HS-27A (cell line): ENCODE data around the gene KLF17.
"Not testable (repeated sequence)": the region's sequence is repeated elsewhere in the genome, so short reads cannot be mapped to it uniquely, and the experiment has no call there.

Source experiments
- DNase-seq: peaks from one replicate; pipeline ENCODE4 v3.0.0-alpha.2; 2012; ENCODE audit warnings: low read depth, missing footprints

KLF17 gene

DNA sequence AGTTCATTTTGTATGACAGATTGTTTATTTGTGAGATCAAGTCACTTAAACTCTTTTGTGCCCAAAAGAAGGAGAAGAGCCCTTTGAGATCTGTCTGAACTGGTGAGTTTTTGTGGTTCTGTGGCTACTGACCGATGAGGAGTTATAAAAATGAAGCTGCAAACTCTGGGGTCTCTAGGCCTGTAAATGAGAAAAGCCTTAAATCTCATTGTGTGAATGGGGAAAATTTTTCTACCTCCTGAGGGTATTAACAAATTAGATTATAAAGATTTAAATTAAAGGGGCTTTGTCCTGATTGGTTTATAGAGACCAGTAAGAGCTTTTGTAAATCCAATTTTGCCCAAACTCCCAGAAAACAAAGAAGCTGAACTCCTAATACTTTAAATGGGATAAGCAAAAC lies 9.7 kb upstream of the KLF17 start:
- DNase-seq = no peak

DNA sequence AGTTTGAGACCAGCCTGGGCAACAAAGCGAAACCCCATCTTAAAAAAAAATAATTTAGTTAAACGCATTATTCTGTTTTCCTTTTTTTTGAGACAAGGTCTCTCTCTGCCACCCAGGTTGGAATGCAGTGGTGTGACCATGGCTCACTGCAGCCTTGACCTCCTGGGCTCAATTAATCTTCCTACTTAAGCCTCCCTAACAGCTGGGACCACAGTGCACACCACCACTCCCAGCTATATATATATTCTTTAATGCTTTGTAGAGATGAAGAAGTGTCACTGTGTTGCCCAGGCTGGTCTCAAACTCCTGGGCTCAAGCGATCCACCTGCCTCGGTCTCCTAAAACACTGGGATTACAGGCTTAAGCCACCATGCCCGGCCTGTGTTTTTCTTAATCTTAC lies 7.7 kb upstream of the KLF17 start:
- no peak for DNase-seq

DNA sequence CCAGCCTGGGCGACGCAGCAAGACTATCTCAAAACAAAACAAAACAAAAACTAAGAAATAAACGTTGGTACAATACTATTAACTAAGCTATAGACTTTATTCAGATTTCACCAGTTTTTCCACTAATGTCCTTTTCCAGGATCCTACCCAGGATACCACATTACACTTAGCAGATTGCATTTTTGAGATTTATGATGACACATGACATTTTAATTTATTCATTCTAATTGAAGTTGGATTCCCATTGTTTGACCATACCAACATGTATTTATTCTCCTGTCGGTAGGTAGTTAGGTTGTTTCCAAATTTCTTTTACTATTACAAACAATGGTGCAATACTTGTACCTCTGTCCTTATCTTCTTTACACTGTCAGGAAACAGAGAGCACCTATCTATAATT lies 6.8 kb upstream of the KLF17 start:
- DNase-seq = no peak

DNA sequence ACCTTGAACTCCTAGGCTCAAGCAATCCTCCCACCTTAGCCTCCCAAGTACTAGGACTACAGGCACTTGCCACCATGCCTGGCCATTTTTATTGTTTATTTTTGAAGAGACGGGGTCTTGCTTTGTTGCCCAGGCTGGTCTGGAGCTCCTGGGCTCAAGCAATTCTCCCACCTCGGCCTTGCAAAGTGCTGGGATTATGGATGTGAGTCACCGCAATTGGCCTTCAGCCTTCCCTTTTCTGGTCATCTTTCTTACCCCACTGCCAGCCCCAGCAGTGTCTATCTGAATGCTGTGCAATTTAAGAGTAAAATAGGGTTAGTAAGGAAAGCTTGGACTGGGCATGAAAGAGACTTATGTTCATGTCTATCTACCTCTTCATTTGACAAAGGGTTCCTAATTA lies 6.1 kb upstream of the KLF17 start:
- no peak for DNase-seq

DNA sequence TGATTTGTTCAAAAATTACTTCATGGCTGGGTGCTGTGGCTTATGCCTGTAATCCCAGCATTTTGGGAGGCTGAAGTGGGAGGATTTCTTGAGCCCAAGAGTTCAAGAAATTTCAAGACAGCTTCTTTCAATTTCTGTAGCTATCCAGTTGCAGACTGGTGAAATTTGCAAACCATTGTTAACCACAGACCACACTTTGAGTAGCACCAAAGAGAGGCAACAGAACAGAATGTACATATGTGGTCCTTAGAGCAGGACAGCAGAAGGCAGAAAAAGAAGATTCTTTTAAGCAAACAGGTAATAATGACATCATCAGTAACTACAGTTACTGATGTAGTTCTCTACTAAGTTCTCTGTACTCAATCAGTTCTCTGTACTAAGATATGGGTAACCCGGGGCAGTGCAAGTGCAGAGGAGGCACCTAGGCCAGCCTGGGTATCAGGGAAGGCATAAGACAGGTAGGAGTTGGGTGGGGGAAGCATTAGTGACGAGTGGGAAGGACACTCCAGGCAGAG lies 5.5 kb upstream of the KLF17 start:
- DNase-seq = no peak

DNA sequence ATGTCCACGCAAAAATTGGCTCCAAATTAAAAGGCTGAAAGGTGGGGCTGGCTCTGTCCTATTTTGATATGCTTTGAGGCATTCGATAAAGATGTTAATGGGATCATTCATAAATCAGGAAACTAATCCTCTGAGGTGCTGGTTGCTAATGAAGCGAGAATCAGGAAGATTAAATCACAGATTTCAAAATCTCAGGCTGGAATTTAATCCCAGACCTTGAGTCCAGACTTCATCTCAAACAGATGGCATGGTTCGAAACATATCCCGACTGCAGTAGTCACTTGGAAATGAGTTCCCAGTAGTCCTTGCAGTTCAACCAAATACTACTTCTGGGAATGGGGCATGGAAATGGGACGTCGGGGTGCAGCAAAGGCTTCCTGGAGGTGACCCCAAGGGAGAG lies 4.5 kb upstream of the KLF17 start:
- DNase-seq = no peak

DNA sequence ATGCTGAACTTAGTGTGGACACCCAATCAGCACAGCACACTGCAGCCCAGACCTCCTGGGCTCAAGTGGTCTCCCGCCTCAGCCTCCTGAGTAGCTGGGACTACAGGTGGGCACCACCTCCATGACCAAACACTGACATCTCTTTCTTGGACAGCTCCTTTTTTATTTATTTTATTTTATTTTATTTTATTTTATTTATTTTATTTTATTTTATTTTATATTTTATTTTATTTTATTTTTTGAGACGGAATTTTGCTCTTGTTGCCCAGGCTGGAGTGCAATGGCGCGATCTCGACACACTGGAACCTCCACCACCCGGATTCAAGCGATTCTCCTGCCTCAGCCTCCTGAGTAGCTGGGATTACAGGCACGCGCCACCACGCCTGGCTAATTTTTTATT lies 1.3 kb upstream of the KLF17 start:
- not testable (repeated sequence) for DNase-seq

DNA sequence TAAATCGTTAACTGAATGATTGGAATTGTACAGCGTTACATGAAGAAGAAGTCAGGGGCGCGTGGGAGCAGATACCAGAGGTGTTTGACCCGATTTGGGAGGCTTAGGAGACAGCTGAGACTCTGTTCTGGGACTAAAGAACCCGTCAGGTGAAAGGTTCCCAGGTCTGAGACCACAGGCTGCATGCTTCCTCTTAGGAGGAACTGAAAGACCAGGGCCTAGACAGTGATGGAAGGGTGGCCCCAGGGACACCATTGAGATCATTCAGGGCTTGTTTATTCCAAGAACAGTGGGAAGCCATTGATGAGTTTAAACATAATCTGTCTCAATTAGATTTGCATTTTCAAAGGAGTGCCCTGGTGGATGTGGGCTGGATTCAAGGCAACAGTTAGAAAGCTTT lies 904 bp downstream of the KLF17 start:
- DNase-seq = no peak

DNA sequence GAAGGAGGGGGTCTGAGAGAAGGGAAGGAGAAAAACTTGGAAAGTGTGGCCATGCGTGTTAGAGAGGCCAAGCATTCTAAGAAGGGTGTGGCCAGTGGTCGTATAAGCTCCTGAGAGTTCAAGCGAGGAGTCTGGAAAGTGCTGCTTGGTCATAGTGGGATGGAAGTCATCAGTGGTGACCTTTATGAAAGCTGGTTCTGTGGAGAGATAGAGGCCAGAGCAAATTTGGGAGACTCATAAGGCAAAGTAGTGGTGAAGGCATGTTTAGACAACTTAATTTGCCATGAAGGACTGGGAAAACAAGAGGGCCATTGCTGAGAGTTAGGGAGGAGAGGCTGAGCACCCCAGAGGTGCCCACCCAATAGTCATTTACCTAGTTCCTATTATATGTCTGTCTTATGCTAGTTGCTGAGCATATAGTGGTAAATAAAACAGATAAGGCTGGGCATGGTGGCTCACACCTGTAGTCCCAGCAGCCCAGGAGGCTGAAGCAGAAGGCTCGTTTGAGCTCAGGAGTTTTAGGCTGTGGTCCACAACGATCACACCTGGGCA lies 1.9 kb downstream of the KLF17 start:
- no peak for DNase-seq

DNA sequence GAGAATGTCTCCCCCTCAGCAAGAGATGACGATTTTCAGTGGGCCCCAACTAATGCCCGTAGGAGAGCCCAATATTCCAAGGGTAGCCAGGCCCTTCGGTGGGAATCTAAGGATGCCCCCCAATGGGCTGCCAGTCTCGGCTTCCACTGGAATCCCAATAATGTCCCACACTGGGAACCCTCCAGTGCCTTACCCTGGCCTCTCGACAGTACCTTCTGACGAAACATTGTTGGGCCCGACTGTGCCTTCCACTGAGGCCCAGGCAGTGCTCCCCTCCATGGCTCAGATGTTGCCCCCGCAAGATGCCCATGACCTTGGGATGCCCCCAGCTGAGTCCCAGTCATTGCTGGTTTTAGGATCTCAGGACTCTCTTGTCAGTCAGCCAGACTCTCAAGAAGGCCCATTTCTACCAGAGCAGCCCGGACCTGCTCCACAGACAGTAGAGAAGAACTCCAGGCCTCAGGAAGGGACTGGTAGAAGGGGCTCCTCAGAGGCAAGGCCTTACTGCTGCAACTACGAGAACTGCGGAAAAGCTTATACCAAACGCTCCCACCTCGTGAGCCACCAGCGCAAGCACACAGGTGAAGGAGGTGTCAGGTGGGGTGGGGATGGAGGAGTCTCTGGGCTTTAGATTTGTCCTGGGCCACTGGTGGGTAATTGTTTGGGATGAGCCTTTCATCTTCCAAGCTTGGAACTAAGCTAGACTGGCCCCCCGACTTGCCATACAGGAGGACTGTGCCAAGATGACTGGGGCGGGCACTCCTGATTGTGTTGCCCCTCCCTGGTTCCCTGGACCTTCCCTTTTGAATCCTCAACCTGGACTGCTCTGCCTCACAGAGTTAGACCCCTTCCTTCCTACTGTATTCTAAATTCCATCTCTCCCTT lies 11.2 kb downstream of the KLF17 start:
- no peak for DNase-seq

DNA sequence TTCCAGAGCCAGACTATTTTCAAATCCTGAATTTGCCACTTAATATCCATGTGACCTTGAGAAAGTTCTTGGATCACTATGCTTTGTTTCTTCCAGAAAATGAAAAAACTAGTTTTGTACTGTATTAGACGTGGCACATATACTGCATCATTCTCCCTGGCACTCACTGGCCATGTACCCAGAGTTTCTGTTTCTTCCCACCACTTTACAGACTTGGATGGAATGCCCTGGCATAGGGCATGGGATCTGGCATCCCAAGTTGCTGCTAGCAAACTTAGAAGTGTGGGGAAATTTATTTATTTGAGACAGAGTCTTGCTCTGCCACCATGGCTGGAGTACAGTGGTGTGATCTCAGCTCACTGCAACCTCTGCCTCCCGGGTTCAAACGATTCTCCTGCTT lies 12.8 kb downstream of the KLF17 start:
- DNase-seq = no peak

DNA sequence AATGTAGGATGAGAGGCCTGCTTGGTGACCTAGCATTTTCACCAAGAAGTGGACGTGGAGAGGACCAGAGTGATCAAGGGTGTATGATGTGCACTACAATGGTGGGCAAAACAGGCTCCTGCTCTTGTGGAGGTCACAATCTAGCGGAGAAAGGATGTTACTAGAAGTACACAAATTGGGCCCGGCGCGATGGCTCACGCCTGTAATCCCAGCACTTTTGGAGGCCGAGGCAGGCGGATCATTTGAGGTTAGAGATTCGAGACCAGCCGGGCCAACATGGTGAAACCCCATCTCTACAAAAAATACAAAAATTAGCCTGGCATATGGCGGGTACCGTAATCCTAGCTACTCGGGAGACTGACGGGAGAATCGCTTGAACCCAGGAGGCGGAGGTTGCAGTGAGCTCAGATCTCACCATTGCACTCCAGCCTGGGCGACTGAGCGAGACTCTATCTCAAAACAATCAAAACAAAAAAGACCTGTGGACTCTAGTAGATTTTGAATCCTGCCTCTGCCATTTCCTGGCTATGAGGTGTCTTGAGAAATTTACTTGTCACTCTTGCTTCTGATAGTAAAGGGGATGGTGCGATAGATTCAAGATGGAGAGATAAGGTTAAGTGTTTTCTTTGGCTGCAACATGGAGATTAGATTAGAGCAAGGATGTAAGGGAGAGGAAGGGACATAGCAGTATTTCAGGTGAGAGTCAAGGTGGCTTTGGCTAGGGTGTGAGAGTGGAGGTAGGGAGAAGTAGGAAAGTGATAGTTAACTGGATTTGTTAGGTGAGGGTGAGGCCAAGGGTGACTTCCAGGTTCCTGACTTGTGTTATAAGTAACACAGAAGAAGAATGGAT lies 15.7 kb downstream of the KLF17 start:
- no peak for DNase-seq

DNA sequence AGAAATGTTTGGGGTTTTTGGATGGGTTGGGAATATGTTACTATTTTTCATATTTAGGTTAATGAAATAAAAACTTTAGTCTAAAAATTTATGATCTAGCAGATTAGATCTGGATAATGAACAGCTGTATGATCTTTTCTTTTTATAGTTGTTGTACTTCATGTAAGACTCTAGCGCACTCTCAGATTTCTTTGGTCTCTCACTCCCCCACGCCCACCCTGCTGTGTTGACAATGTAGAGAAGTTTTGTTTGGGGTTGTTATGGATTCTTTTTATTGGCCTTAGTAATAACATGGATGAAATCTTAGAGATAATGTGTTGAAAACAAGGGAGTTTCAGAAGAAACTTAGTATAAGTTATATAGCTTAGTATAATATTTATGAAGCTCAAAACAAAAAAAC lies 17.3 kb downstream of the KLF17 start:
- no peak for DNase-seq

DNA sequence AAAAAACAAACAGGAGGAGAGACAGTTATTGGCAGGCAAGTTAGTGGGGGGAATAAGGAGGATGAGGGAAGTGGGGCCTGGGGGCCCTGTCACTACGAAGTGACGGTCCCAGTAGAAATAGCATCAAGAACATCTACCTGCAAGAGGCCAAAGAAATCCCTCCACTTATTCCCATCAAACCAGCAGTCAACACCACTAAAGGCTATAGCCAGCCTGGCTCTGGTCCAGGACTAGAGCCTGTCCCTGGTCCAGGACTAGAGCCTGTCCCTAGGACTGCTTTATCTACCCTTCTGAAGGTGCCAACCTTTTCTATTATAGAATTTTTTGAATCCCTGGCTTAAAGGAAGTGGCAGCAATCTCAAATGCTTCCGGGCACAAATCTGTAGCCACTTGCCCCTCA lies 19.6 kb downstream of the KLF17 start:
- DNase-seq = no peak

DNA sequence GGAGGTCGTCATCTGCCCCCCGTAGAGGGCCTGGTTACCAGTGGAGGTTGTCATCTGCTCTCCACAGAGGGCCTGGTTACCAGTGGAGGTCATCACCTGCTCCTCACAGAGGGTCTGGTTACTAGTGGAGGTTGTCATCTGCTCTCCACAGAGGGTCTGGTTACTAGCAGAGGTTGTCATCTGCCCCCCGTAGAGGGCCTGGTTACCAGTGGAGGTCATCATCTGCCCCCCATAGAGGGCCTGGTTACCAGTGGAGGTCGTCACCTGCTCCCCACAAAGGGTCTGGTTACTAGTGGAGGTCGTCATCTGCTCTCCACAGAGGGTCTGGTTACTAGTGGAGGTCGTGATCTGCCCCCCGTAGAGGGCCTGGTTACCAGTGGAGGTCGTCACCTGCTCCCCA lies 20.9 kb downstream of the KLF17 start:
- DNase-seq = not testable (repeated sequence)

DNA sequence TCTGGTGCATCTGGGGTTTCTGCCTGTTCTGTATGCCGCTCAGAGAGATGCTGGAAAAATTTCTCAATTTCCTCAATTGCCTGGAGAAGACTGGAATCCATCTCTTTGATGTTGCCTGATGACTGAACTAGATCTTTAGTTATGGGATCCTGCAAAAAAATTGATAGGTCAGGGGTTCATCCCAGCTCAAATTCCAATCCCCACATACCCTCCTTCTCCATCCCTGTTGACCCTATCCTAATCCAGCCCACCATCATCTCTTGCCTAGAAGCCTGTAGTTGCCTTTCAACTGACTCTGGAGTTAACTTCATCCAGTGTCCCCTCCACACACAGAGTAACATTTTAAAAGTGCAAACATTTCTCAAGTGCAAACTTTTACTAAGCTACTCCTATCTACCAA lies 22.9 kb downstream of the KLF17 start, which contains the start of gene KLF18:
Gene KLF18, minus strand, starts transcription at position 101 of the 400 bp plus-strand sequence. Its CDS starts 0 bp downstream, at position 101.
- no peak for DNase-seq

DNA sequence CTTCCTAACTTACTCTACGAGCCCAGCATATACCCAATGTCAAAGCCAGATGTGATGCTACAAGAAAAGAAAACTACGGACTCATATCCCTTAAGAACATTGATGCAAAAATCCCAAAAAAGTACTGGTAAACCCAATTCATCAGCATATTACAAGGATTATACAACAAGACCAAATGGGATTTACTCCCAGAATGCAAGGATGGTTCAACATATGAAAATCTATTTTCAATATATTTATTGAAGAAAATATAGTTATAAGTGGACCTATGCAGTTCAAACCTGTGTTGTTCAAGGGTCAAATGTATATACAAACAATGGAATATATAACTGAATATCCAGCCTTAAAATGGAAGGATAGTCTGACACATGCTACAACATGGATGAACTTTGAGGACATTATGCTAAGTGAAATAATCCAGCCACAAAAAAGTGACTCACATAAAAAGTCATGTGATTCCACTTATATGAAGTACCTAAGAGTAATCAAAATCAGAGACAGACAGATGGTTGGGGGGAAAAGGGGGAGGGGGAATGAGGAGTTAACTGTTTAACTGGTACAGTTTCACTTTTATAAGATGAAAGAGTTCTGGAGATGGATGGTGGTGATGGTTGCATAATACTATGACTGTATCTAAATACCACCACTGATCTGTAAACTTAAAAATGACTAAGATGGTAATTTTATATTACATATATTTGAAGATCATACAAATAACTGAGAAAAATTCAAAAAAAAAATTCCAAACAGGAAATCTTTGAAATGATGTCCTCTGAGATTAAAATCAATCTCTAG lies 26.5 kb downstream of the KLF17 start:
- DNase-seq = no peak

DNA sequence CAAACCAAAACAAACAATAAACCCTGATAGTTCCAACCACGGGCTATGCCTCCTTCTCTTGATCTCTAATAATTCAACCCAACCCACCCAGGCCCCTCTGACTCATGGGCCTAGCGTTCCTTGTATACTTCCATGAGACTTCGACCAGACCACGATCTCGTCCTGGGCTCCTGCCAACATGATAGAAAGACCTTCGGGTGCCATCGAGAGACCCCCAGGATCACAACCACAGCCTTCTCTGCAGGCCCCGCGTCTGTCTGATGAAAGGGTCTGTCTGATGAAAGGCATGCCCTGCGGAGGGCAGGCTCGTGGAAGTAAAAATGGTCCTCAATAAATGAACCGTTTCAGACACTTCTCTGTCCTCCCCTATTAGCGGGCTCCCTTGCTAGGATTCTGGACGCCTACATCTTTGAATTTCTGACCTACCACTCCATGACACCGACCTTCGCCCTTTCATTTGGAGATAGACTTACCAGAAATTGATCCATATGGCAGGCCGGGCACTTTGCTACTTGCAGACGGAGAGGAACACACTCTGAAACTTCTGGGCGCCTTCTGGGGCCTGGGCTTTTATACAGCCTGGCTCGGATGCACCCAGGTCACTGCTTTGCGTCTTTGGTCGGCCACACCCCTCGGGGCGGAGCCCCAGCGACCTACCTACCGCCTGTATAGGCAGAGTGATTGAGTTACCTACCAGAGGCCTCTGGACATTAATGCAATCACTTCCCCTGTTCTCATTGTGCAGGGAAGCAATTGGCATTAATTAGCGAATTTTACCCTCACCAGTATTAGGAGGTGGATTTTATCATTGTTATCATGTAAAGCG lies 28.1 kb downstream of the KLF17 start:
- no peak for DNase-seq

DNA sequence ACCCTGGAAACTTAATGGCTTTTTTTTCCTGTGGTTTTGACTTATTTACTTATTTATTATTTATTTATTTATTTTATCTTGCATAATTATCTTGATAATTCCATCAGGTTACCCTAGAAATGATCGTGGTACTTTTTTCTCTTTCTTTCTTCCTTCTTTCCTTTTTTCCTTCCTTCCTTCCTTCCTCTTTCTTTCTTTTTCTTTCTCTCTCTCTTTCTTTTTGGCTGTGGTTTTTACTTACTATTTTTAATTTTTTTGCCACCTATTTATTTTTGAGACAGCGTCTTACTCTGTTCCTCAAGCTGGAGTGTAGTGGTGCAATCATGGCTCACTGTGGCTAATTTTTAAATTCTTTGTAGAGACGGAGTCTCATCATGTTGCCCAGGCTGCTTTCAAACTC lies 29.0 kb downstream of the KLF17 start:
- DNase-seq = no peak

DNA sequence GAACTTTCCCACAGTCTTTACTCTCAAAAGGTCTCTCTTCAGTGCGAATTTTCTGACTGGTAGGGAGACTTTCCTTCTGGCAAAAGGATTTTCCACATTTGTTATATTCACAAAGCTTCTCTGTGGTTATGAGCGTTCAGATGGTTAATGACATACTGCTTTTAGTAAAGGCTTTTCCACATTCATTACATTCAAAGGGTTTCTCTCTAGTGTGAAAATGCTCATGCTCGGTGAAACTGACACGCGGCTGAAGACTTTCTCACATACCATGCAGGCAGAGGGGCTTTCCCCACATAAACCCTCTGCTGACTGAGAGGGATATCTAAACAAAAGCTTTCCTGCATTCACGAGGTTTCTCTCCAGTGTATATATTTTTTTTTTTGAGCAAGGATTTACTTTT lies 32.7 kb downstream of the KLF17 start:
- DNase-seq = no peak

DNA sequence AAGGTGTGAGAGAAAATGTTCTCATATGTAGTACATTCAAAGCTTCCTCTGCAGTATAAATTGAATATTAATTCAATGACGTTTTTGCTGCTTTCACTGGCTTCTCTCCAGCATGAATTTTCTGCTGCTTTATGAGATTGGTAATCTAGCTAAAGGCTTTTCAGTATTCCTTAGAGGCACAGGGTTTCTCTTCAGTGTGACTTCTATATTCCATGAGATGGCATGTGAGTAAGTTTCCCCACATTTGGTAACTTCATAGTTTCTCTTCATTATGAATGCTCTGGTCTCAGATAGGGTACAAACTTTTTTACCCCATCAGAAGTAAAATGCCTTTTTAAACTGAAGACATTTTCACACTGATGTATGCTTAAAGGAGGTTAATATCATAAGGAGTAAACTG lies 33.2 kb downstream of the KLF17 start:
- no peak for DNase-seq
